Fibroblast of skin of back (primary cell): ENCODE measurements around the gene EVX2.

Experiments
- DNase-seq: peaks from one replicate; pipeline ENCODE4 v3.0.0-alpha.2; 2013

The EVX2 gene

DNA sequence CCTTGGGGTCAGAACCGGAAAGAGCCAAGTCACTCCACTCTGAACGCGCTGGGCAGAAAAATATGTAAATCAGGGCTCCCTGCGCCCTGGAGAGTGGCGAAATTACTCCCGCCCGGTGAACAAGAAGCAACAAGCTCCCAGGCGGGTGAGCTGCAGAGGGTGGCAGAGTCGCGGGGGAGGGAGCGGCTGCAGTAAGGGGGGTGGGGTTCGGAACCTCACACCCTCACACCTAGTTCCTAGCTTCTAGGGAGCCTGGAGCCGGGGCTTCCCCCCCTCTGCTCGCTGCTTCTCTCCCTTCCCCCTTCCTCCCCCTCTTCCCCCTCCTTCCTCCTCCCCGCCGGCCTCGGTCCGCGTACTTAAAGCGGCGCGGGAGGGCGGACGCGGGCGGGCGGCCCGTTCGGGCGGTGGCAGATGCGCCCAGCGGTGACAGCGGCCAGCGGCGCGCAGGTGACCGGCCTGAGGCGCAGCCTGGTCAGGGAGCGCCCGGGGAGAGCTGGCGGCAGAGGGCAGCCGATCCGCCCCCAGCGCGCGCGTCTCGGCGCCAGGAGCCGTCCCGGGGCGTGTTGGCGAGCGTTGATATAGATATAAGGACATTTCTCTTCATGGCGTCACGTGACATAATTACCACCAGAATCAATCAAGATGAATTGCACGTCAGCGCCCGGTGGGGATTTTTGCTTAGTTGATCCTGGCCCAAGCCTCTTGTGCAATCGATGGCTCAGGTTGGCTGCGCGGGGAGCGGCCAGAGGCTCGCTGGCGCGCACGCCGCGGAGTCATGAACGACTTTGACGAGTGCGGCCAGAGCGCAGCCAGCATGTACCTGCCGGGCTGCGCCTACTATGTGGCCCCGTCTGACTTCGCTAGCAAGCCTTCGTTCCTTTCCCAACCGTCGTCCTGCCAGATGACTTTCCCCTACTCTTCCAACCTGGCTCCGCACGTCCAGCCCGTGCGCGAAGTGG is 23.1 kb upstream of the EVX2 start, which contains the start of gene HOXD11:
HOXD11 (plus strand) TSS at position 700 of the 959 bp plus-strand sequence; CDS start at position 776, 76 bp downstream.
- DNase-seq, result no peak

DNA sequence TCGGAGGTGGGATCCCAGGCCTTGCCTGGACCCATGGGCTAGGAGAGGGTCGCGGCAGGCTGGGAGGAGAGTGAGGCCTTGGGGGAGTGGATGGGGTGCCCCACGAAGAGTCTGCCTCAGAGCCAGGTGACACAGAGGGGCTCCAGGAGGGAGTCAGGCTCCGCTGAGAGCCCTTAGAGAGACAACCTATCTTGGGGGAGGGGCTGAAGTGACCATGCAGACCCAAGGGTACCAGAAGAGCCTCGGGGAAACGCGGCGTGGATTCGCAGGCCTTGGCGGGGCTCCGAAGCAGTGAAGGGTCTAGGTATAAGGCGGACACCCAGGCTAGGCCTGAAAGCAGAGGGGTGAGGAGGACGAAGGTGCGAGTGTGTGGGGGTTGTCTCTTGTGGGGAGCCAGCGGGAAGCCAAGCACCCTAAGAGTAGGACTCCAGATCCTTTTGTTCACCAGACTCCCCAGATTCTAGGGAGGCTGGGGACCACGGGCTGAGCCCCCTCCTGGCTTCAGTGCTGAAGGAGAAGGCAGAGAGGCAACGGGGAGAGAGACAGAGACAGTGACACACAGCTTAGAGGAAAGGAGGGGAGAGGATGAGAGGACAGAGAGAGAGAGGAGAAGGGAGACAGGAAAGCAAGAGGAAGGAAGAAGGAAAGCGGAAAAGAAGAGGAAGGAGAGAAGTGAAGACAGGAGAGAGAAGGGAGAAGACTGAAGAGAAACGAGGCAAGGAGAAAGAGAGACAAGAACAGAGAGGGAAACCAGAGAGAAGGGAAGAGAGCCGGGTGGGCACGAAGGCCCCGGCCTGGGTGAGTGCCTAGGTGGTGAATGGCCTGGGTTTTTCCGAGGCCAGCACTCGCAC is 22.2 kb upstream of the EVX2 start:
- DNase-seq, result no peak

DNA sequence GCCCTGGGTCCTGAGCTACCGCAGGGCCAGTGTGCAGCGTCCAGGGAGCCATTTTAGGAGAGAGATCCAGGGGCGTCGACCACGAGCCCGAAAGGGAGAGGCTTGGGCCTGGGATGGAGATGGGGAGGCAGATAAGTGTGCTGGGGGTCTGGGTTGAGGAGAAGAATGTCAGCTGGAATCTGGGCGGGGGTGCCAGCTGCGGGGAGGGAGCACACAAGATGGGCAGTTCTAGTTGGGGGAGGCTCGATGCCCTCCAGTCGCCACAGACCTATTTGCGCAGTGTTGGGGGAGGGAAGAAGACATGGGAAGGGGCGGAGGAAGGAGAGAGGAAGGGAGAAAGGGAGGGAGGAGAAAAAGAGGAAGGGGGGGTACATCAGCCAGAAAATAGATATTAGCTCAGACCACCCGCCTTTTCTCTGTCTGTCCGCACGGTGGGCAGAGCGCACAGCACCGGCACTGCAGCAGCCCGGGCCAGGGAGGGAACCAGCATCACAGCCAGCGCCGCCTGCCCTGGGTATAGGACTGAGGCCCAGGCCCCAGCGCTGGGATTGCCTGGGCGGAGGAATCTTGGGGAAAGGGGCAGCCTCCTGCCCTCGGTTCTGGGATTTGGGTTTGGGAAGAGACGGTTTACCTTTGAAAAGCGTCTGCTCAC is 21.4 kb upstream of the EVX2 start:
- no peak for DNase-seq

DNA sequence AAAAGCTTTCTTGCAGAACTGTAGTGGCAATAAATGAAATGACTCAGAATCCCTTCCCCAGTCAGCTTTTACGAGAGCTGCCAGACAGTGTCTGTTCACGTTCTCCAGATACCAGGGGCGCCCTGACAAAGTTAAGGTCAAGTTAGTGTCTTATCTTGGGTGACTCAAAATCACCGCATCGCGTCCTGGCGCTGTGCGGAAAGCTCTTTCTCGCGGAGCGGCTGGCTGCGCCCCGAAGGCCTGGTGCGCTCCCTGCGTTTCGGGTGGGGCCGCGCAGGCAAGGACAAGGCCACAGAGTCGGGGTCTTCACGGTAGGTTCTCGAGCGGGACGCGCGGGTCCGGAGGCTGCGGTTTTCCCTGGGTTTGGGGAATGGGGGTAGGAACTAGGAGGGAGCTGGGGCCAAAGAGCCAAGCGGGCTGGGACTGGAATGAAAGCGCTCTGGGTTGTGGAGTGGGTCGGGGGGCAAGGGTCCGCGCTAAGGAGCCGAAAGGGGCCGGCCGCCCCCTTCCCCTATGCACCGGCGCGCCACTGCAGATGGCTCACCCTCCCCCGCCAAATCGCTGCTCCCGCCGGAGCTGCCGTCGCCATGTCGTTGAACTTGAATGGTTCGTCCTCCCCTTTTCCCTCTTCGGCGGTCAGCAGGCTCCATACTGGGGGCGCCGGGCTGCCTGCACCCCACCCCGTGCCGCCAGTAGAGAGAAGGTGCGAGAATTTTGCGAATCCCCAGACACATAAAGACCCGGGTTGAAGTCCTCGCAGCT is 20.7 kb upstream of the EVX2 start:
- peak; percentile 34 for DNase-seq

DNA sequence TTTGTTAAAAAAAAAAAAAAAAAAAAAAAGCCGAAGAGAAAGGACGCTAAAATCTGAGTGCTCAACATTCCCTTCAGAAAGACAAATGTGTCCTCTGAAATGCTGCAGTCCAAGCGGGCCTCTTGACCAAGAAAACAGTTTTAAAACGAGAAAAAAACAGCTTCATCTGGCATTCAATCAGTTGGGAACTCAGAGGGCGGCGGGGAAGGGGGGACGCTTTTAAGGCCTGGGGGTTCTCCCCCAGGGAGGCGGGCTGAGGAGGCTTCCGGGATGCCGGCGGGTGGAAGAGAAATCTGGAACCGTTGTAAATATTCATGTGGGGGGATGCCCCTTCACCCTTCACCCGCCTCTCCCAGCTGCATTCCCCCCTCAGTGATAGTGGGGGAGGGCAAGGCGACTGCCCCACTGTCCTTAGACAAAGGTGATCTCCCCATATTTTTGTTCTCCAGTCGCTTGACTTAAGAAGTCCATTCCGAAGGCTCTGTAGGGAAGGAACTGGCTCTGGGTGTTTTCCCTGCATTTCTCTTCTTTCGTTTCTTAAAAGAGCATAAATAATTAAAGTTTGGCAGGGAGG is 20.1 kb upstream of the EVX2 start:
- DNase-seq, result no peak

DNA sequence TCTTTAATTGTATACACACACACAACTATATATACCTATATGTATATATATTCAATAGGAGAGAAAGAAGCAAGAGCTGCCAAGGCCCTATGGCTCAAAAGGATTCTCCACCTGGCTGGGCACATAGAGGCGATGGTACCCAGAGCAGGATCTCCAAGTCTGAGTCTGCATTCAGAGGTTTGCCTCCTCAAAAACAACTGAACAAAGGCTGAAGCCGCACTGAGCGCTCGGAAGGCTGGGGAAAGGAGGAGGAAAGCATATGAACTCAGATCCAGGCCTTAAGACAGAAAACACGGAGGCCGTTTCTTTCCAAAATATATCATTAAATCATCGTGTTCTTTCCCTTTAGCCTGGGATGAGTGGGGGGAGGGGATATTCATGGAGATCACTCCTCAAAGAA is 19.4 kb upstream of the EVX2 start:
- DNase-seq, result no peak

DNA sequence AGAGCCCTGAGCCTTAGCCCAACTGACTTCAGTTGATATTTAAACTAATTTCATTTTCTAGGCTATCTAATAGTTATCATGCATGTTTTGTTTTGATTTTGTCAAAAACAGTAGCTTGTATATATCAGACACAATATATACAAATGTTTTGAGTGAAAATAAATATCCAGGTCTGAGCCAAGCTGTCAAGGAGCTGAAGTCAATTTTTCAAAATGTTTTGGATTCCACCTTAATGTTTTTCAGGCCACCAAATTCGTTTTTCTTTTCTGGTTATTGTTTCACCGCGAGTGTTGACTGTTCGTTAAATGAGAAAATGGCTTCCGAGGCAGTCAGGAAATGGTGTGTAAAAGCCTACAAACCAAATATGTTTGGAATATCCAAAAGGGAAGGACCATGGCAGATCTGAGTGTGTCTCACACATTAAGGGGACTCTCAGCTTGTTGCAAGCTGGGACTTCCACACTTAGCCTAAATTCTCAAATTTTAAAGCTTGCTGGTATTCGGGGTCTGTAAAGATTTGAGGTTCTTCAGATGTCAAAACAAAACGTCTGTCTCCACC is 18.6 kb upstream of the EVX2 start:
- no peak for DNase-seq

DNA sequence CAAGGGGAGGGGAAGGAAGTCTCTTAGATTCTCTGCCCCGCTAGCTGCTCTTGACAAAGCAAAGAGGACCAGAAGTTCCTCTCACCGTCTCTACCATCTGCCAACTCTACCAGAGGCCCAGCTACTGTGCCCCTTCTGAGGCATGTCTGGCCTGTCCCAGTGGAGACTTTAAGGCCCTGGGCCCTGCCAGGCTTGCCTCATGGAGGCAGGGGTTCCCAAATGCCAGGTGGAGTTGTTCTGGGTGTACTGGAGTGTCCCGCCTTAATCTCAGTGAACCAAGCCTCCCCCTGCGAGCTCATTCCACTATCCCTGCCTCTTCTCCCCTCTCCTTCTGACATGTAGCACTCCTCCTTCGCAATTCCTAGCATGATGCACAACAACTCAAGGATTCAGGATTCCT is 18.1 kb upstream of the EVX2 start:
- DNase-seq, result no peak

DNA sequence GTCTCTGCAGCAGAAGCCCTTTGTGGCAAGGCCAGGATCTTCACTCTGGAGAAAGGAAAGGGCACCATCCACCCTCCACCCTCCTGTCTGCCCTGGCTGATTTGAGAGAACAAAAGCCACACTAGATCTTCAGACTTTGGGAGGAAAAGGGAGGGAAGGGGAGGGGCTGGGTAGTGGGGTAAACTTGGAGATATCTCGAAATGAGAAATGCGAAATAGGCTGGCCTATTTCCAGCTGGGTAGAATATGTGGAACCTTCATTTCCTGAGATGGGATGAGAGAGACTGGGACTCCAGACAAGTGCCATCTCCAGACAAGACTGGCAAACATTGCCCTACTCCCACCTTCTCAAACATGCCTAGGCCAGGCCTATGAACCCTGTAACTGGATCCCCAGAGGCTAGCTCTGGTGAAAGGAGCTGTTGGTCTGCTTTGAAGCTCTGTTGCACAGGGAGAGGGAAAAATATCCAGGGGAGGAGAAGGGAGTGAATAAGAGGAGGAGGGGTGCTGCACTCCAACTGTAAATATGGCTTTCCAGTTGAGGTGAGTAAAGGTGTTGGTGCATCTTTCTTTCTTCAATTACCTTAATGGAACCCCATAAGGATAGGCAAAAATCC is 17.6 kb upstream of the EVX2 start:
- no peak for DNase-seq

DNA sequence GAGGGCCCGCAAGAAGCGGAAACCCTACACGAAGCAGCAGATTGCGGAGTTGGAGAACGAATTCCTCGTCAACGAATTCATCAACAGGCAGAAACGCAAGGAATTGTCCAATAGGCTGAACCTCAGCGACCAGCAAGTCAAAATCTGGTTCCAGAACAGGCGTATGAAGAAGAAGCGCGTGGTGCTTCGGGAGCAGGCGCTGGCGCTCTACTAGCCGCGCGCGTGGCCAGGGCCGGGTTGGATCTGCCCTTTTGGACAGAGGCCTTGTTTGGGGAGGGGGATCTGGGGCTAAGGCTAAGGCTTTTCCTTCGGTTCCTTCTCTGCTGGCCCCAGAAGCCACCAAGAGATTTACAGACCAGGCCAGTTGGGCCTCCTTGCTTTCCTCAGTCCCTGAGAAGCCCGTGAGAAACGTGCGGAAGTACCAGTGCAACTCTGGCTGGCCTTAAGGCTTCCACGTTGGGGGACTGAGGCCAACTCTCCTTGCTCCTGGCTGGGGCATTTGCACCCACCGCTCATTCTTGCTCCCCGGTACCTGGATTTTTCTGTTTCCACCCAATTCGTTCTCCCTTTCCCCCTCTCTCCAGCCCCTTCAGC is 16.9 kb upstream of the EVX2 start:
- no peak for DNase-seq

DNA sequence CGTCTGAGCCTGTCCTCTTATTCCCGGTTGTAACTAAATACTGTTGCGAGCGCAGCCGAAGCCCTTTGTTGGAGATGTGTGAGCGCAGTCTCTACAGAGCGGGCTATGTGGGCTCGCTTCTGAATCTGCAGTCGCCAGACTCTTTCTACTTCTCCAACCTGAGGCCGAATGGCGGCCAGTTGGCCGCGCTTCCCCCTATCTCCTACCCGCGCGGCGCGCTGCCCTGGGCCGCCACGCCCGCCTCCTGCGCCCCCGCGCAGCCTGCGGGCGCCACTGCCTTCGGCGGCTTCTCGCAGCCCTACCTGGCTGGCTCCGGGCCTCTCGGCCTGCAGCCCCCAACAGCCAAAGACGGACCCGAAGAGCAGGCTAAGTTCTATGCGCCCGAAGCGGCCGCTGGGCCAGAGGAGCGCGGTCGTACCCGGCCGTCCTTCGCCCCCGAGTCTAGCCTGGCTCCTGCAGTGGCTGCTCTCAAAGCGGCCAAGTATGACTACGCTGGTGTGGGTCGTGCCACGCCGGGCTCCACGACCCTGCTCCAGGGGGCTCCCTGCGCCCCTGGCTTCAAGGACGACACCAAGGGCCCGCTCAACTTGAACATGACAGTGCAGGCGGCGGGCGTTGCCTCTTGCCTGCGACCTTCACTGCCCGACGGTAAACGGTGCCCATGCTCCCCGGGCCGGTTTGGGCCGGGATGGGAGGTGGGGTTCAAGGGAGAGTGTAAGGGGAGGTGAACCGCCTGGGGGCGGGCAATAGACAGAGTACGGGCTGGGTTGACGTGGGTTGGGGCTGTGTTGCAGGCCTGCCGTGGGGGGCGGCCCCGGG is 16.2 kb upstream of the EVX2 start, which contains the start of gene HOXD12:
HOXD12 (plus strand) TSS at position 68 of the 819 bp plus-strand sequence; CDS start at position 75, 7 bp downstream.
- no peak for DNase-seq

DNA sequence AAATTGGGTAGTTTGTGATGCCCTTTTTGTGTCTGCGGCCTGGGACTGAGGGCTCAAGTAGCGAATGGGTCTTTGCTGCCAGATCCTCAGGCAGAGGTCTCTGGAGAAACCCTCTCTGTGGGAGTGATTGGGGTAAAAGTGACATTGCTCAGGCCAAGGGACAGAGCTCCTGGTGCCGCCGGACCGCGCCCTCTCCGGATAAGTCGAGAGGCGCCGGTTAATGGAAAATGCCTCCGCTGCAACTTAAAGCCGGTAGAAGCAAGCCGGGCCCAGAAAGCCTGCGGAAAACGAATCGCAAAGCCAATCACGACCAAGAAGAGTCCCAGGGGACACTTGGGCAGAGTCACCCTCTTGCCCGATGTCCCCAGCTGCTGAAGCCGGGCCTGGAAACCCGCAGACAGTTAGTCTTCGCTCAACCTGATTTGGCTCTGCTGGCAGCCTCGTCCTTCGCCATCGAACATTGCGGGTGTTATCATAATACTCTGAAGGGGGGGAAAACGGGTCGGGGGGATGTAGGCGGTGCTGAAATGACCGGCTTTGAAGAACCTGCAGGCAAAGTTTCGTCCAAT is 15.5 kb upstream of the EVX2 start:
- DNase-seq, result no peak

DNA sequence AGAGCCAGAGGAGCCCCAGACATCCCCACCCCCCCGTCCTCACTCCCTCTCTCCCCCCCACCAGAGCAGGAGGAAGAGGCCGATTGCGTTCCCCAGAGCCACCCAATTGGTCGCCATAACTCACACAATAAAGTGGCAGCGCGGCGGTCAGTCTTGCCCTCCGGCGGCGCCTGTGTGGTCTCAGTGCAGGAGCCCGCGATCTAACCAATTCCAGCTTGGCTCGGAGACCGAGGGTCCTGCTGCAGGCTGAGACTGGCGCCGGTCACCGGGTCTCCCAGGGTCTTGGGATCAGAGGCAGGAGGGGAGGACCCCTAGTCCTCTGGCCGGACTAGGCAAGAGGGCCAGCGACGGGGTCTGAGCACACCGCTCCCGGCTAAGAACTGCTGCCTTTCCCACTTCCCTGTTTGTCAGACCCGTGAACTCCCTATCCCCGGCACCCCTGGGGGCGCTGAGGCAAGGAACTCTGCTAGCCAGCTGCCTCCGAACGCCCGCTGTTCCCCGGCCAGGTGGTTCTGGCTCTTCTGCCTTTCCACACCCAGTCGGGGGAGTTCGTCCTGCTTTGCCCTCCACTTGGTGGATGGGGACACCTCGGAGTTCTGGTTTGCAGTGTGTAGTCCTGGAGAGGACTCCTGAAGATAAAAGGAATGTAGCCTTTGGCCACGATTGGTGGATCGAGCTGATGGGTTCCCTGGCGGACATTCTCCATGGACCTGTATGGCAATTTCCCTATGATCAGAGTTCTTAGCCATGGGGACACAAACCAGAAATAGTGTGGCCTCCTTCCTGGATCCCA is 14.8 kb upstream of the EVX2 start:
- no peak for DNase-seq

DNA sequence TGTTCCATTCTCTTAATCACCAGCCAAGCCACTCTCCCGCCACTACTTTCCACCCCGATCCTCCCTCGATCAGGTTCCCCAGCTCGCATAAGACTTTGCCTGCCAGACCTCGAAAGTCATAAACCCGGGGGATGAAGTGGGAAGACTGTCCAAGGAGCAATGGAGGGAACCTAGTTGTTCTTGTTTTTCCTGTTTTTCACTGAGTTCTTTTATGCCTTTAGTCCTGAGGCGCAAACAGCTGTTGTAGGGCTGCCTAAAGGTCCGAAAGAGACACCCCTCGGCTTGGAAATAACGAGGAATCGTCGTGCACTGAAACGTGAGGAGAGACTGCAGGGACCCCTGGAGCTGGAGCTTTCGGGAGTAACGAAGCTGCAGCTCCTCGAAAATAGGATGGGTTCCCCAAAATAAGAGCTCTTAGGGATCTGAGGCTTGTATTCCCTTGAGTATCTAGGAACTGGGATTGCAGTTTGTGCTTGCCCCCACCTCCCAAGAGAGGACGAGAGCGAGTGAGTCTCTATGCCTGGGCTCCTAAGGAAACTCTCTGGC is 14.1 kb upstream of the EVX2 start:
- no peak for DNase-seq

DNA sequence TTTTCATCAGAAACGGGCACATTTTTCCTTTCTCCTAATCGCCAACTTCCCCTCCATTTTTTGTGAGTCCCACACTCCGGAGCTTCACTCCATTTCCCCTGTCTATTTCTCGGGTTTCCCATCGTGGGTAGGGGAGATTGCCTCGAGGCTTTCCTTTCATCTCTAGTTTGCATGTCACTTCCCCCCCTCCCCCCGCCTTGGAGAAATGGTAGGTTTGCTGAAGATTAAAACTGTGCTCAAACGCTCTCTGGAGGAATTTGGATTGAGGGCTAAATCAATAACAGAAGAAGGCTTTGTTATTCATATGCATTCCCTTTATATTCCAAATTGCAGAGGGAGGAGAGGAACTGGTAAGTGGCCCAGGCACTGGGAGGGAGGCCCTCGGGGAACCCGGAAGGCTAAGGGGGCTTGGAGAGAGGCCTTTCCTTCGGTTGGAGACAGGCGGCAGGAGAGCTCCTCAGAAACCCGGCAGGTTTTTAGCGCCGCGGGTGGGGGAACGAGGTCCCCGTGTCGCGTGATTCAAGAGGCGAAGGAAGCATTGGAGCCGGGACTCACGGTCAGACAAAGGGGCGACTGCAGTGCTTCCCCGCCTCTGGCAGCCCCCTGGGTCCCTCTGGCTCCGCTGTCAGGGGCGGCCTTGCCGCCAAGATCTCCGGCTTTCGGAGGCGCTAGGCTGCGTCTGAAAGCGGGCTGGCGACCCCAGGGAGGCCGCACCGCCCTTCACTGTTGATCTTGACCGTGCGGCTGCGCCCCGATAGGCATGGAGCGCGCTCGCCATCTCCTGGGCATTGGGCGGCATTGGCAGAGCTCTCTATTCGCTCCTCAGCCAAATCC is 13.4 kb upstream of the EVX2 start:
- DNase-seq, result peak; percentile 62

DNA sequence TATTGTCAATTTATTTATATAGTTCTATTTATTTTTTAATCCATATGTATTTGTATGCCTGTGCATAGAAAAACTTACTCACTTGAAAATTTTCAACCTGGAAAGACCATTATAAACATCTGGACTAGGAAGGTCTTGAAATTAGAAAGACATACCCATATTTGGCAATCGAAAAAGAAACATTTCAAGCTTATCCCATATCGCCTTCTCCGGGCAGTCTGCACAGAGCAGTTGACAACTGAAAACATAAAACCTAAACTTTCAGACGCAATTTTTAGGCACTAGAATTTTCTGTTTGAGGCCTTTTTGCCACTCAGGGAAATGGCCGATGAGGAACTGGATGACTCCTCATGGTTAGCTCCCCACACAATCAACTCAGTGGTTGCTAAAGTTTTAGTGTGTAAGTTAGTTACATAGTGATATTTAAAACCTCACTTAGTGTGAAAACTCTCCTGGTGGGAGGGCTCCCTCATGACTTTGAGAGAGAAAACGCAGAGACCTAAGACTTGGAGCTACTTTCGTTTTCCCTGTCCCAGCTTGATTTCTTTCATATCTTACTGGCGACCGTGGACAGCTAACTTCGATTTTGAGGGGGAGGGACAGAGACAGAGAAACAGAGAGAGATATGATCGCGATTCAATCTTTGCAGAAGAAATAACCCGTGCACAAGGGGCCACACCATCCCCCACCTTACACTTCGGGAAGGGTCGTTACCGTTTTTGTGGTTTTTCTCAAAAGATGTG is 12.7 kb upstream of the EVX2 start:
- DNase-seq, result no peak
